Gastrocnemius medialis (tissue), 4 donors: ENCODE results near the gene CPED1.

Experiments
- CTCF ChIP-seq, 5 experiments: fragments of 450-650 bp in 3 of 5; fragments of 200-600 bp in 2 of 5; sonication (generic) in 2 of 5; IDR thresholded peaks in 4 of 5; conservative IDR thresholded peaks in 1 of 5; 1 replicate in 4 of 5; 2 replicates in 1 of 5; pipeline ENCODE4 v1.5.1; 2016 to 2019; ENCODE audit warnings: antibody characterized with exemption in 5 of 5, mild to moderate bottlenecking in 3 of 5, moderate library complexity in 3 of 5
- POLR2A ChIP-seq, 2 donors: fragments of 450-650 bp; IDR thresholded peaks; one replicate each; pipeline ENCODE4 v1.6.1; 2017; ENCODE audit warnings: antibody characterized with exemption in 2 of 2, mild to moderate bottlenecking in 2 of 2, moderate library complexity in 2 of 2

- TF ChIP-seq POLR2A (IDR thresholded peaks at IDR 0.05) = no peak
- TF ChIP-seq CTCF (IDR thresholded peaks at IDR 0.05 in 4 of 5, conservative IDR thresholded peaks at IDR 0.05 in 1 of 5) = peak in 2 of 5 experiments; percentile 14
Observed at GRCh38 chr7:121079425-121080169, 91.1 kb downstream of the CPED1 start.
